ENCODE data around the gene MRFAP1. TPM values are rescaled to one million over a fixed set of nuclear protein-coding genes. Genes with fewer than 3 reads are reported as not detected.

MRFAP1 gene
- total RNA-seq, 6 experiments from 2014 or later: 332 to 418 (median 364) TPM

- TF ChIP-seq CTCF (IDR thresholded peaks at IDR 0.05): no peak
- no peak for DNase-seq
- peaks cover 6% of the 10 kb centered on the region; the same call in 1 of the 2 replicates for H3K27me3 Mint-ChIP-seq (ENCODE audit: insufficient read depth)
- no peaks in the 10 kb centered on the region for H3K9me3 Mint-ChIP-seq
- peaks cover 2% of the 10 kb centered on the region for H3K4me1 Mint-ChIP-seq (ENCODE audit: low read depth)
- H3K36me3 Mint-ChIP-seq (ENCODE audit: low read depth): peaks cover 7% of the 10 kb centered on the region
- H3K27ac Mint-ChIP-seq: no peak overlapping the region
- H3K4me3 Mint-ChIP-seq: no peak overlapping the region
Measured at GRCh38 chr4:6682862-6683590, 42.5 kb downstream of the MRFAP1 start.

- H3K27me3 Mint-ChIP-seq (ENCODE audit: insufficient read depth): peaks cover 6% of the 10 kb centered on the region; the same call in 1 of the 2 replicates
- peaks cover 7% of the 10 kb centered on the region for H3K36me3 Mint-ChIP-seq (ENCODE audit: low read depth)
Measured at GRCh38 chr4:6684656-6685055, 44.2 kb downstream of the MRFAP1 start.

GRCh38 chr4:6686104-6686787, 45.8 kb downstream of the MRFAP1 start:
- no peak for DNase-seq
- peak; percentile 14; the same call in 1 of the 2 replicates for TF ChIP-seq CTCF (IDR thresholded peaks at IDR 0.05)
- Mint-ChIP-seq H3K27me3 (ENCODE audit: insufficient read depth) (peaks cover 6% of the 10 kb centered on the region; the same call in 1 of the 2 replicates), H3K36me3 (ENCODE audit: low read depth) (no peaks in the 10 kb centered on the region), H3K4me1 (ENCODE audit: low read depth) (peaks cover 23% of the 10 kb centered on the region), H3K27ac (no peak overlapping the region), H3K9me3 (no peaks in the 10 kb centered on the region), H3K4me3 (no peak overlapping the region)

More at GRCh38 chr4:6684656-6685055, 44.2 kb downstream of the MRFAP1 start:
- Mint-ChIP-seq H3K4me3 (no peak overlapping the region), H3K9me3 (no peaks in the 10 kb centered on the region), H3K4me1 (ENCODE audit: low read depth) (peaks cover 18% of the 10 kb centered on the region), H3K27ac (no peak overlapping the region)
- TF ChIP-seq CTCF (IDR thresholded peaks at IDR 0.05): no peak
- DNase-seq: no peak

- Mint-ChIP-seq H3K36me3 (ENCODE audit: low read depth) (no peaks in the 10 kb centered on the region), H3K4me1 (ENCODE audit: low read depth) (peaks cover 32% of the 10 kb centered on the region), H3K9me3 (no peaks in the 10 kb centered on the region), H3K4me3 (peak overlapping the region; percentile 25; the same call in 1 of the 2 replicates), H3K27me3 (ENCODE audit: insufficient read depth) (peaks cover 6% of the 10 kb centered on the region; the same call in 1 of the 2 replicates), H3K27ac (peak overlapping the region; percentile 90)
- TF ChIP-seq CTCF (IDR thresholded peaks at IDR 0.05): no peak
- DNase-seq: no peak
Measured at GRCh38 chr4:6687947-6688878, 47.7 kb downstream of the MRFAP1 start.

GRCh38 chr4:6688879-6689505, 48.5 kb downstream of the MRFAP1 start:
- H3K36me3 Mint-ChIP-seq (ENCODE audit: low read depth): no peaks in the 10 kb centered on the region
- no peaks in the 10 kb centered on the region for H3K9me3 Mint-ChIP-seq
- peaks cover 6% of the 10 kb centered on the region; the same call in 1 of the 2 replicates for H3K27me3 Mint-ChIP-seq (ENCODE audit: insufficient read depth)
- DNase-seq: peak; percentile 88
- H3K4me3 Mint-ChIP-seq: peak overlapping the region; percentile 25; the same call in 1 of the 2 replicates
- H3K4me1 Mint-ChIP-seq (ENCODE audit: low read depth): peaks cover 35% of the 10 kb centered on the region
- H3K27ac Mint-ChIP-seq: peak overlapping the region; percentile 90
- peak; percentile 31; the same call in 1 of the 2 replicates for TF ChIP-seq CTCF (IDR thresholded peaks at IDR 0.05)

Measured in HFFc6 (cell line).